DMS79 treated with DMSO at 0.1 percent for 48 hours (cell line): ENCODE results near the gene MTMR4.
"Not testable (repeated sequence)": the region's sequence is repeated elsewhere in the genome, so short reads cannot be mapped to it uniquely, and the experiment has no call there.

ENCODE experiments used
- DNase-seq: peaks from one replicate; lab custom pipeline; 2025; lab: John Stamatoyannopoulos, UW

The MTMR4 gene

GRCh38 chr17:58492238-58493121, 22.0 kb downstream of the MTMR4 start:
- no peak for DNase-seq

DNA sequence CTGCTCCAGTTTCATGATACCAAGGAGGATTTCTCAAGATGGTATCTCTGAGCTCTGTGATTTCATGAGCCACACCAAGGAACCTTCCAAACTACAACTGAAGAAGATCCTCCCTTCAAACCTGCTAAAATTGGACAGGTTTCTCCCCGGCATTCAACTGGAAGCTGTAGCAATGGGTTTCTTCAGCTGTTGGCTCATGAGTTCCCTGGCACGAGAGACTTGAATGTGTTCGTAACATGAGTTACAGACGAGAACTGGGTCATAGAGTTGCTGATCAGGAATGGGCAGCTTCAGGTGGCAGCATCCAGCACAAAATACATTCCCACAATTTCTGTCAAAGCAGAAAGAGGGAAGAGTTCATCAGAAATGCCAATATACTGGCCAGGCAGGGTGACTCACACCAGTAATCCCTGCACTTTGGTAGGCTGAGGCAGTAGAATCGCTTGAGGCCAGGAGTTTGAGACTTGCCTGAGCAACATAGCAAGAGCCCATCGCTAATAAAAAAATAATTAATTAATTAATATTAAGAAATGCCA, 22.9 kb downstream of the MTMR4 start:
- DNase-seq: no peak

- no peak for DNase-seq
These were observed 26.0 kb downstream of the MTMR4 start for GRCh38 chr17:58488428-58488890.

- no peak for DNase-seq
These were observed 26.6 kb downstream of the MTMR4 start, which contains the start of gene HSF5 for GRCh38 chr17:58487589-58488427. Gene HSF5 (minus strand): TSS chr17:58488408. CDS start chr17:58488274, 134 bp downstream.

DNA sequence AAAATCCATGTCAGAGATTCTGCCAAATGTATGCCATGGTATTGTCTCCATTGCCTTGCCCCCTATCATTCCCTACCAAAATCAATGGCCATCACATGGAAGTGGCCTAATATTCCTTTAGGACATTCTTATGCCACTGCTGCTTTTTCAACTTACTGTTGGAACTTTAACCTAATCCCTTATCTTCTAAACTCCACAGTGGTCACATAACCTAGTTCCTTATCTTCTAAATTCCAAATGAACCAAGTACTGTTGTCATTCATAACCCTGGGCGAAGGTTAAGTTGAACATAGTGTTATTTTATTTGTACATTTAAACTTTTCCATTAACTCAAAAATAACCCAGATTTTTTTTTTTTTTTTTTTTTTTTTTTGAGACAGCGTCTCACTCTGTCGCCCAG, 29.8 kb downstream of the MTMR4 start:
- no peak for DNase-seq

DNA sequence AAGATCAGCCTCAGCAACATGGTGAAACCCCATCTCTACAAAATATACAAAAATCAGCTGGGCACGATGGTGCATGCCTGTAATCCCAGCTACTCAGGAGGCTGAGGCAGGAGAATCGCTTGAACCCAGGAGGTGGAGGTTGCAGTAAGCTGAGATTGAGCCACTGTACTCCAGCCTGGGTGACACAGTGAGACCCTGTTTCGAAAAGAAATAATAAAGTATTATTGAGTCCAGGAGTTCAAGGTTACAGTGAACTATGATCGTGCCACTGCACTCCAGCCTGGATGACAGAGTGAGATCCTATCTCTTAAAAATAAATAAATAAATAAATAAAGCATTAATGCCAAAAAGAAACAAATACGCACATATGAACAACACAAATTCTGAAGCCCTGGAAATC, 32.6 kb downstream of the MTMR4 start:
- DNase-seq: not testable (repeated sequence)

DNA sequence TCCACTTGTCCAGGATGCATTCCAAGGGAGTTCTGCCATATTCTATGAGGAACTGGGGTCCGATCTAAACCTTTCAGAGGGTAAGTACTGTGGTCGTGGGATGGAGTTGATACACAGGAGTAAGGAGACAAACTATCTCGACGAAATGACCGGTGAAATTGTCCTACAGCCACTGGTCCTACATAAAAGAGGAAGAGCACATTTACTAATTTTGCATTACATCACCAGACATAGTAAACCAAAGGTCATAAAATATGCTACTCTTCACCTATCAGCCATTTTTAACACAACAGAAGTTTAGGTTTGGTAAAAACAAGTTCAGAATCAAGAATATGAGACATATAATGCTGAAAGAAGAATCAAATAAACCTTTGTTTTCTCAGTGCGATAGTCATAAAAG, 34.3 kb downstream of the MTMR4 start:
- no peak for DNase-seq

DNA sequence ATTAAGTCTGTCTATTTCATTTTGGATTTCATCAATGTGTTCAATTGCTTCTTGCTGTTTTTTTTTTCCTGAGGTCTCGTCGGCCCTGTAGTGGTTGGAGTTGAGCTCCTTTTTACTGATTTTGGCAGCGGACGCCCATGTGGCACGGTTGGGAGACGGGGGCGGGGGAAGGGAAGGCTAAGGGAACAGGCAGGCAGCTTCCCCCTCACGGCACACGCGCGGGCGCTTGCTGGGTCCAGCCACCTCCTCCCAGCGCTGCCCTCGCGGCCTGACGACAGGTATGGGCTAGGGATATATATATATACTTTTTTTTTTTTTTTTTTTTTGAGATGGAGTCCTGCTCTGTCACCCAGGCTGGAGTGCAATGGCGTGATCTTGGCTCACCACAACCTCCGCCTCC, 37.6 kb downstream of the MTMR4 start:
- no peak for DNase-seq

DNA sequence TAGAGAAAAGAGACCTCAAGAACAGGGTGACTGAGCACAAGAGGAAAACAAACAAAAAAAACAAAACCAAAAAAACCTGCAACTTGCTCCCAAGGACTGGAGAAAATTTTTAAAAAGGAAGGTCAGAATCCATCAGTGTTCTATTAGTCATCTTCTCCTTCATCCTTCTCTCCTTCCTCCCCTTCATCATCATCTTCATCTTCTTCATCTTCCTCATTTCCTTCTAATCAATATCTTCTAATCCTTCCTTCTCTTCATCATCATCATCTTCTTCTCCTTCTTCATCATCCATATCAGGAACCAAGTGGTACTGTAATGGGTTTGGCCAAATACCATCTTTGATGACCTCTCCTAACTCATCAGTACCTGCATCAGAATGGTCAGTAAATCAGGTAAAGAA, 38.5 kb downstream of the MTMR4 start:
- DNase-seq: no peak

GRCh38 chr17:58470356-58470755, 44.1 kb downstream of the MTMR4 start:
- no peak for DNase-seq

DNA sequence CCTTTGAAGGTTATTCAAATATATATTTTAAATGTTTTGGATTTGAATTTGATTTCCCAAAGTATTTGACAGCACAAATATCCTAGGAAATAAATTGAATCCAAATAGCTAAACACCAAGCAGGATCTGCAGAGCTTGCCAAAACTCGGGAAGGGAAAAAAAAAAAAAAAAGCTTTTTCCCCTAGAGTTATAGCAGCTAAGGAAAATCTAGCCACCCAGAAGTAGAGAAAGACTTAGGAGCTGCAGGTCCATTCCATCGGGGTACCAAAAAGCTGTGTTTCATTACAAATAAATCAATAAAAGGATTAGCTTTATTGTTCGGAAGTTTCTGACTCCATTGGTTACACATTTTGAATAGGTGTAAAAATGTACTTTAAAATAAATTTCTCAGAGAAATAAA, 45.5 kb downstream of the MTMR4 start:
- DNase-seq: no peak

DNA sequence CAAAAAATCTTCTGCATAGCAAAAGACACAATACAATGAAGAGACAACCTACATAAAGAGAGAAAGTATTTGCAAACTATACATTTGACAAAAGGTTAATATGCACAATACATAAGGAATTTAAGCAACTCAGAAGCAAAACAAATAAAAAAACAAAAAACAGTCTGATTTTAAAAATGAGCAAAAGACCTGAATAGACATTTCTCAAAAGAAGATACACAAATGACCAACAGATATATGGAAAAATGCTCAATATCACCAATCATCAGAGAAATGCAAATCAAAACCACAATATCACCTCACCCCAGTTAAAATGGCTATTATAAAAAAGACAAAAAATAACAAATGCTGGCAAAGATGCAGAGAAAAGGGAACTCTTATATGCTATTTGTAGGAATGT, 58.9 kb downstream of the MTMR4 start:
- no peak for DNase-seq

DNA sequence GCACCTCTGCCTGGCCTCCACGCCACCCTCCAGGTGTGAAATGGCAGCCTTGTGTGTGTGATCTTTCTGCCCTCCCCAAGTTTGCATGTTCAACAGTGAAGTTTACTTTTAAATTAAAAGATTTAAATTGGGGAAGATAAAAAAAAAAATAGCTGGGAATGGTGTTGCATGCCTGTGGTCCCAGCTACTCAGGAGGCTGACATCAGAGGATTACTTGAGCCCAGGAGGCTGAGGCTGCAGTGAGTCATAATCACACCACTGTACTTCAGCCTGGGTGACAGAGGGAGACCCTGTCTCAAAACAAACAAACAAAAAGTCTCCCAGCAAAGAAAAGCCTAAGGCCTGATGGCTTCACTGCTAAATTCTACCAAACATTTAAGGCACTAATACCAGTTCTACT, 61.7 kb downstream of the MTMR4 start:
- DNase-seq: no peak

DNA sequence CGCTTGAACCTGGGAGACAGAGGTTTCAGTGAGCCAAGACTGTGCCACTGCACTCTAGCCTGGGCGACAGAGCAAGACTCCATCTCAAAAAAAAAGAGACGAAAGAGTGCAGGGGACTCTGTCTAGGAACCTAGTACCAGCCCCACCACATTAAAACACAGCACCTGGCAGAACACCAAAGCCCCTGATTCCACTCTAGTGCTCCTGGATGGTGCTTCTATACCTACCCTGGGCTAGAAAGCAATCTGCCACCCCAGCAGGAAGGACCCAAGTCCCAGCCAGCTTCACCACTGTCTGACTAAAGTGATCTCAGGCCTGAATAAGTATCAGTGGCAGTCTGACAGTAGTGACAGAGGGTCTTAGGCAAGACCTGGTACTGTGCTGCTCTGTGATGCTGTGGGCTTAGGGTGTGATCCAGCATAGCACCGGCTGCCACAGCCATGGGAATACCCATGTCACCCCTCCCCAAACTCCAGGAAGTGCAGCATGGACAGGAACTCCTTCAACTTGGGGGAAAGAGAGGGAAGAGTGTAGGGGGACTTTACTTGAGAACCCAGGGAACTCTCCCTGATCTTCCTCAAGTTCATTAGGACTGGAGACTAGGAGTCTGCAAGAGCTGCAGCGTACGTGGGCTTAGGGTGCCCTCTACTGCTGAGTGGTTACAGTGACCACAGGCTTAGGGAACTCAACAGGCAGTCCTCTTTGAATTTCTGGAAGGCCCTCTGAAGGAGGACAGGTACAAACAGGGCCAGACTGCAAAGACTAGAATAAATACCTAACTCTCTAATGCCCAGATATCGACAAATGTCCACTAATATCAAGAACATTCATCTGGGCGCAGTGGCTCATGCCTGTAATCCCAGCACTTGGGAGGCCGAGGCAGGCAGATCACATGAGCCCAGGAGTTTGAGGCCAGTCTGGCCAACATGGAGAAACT, 67.1 kb downstream of the MTMR4 start:
- DNase-seq: peak; percentile 15

DNA sequence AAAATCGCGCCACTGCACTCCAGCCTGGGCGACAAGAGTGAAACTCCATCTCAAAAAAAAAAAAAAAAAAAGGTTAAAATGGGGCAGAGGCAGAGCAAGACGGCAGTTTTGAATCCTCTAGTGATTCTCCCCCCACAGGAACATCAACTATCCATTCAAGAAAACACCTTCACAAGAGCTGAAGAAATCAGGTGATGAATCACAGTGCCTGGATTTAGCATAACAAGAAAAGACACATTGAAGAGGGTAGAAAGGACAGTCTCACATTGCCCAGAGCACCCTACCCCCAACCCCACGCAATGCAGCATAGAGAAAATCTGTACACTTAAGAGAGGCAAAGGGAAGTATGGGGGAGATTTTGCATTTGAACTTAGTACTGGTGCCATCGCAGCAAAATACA, 68.4 kb downstream of the MTMR4 start:
- DNase-seq: no peak
